Middle frontal gyrus (tissue), 1 donor: ENCODE data around the gene CLDN14.
A peak's percentile ranks its signal among the peaks of the same experiment; 100 is the strongest.

Experiments used
- DNase-seq: peaks from one replicate; pipeline ENCODE4 v3.0.0-alpha.2; 2015; ENCODE audit warnings: low spot score; ENCODE audit errors: extremely low spot score

The CLDN14 gene

GRCh38 chr21:36433059-36433709, 46.7 kb downstream of the CLDN14 start:
- no peak for DNase-seq

- DNase-seq, result no peak
Observed at GRCh38 chr21:36431252-36431651, 48.7 kb downstream of the CLDN14 start.

- DNase-seq, result no peak
Observed at GRCh38 chr21:36430841-36431240, 49.1 kb downstream of the CLDN14 start.

GRCh38 chr21:36429947-36430546, 49.9 kb downstream of the CLDN14 start:
- no peak for DNase-seq

- no peak for DNase-seq
Observed at GRCh38 chr21:36428761-36429432, 51.0 kb downstream of the CLDN14 start.

GRCh38 chr21:36427502-36427901, 52.4 kb downstream of the CLDN14 start:
- no peak for DNase-seq

- DNase-seq, result no peak
Observed at GRCh38 chr21:36425286-36425685, 54.6 kb downstream of the CLDN14 start.

DNA sequence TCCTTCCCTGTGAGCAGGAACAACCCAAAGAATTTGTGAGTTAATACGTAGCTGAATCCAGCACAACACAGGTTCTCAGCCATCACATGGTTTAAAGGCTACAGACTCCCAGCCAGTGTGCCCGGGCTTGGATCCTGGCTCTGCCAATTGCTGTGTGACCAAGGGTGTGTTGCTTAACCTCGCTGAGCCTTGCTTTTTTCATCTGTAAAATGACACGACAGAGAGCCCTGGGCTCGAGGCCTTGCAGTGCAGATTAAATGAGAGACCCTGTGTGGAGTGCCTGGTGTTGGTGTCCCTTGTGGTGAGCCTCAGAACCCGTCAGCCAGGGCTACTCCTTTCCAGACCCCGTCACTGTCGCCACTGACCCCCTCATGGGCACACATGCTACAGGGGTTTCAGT, 55.3 kb downstream of the CLDN14 start:
- no peak for DNase-seq

GRCh38 chr21:36423771-36424433, 56.0 kb downstream of the CLDN14 start:
- no peak for DNase-seq

DNA sequence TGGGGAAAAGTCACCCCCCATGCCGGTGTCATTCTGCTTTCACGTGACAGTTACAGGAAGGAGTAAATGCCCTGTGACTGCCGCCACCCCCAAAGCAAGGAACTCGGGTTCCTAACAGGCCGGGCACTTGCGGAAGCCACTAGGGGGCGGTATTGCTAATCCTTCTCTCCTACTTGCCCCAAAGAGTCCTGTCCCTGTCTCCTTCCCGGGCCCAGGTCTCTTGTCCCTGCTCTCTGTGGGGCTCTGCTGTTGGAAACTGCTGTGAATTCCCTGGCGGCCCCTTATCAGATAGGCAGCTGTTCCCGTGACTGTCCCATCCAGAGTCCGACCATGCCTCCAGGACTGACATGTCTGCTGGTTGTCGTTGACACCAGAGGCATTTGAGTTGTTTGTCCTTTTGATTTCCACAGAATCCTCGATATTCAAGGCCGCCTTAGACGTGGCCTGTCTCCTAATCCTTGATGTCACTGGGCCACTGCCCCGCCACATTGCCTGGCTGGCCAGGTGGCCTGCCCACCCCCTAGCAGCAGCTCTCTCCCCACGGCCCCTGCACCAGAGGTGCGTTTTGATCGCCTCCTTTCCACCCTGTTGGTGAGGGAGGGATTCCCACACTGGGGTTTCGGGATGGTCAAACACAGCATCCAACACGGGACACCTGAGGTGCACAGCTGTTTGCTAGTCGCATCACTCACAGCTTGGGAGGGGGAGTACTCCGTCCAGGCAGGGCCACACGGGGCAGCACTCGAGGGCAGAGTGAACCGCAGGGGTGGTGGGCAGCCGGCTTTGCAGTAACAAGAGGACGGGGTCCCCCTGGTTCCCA, 57.4 kb downstream of the CLDN14 start:
- DNase-seq, result no peak

GRCh38 chr21:36420571-36421339, 59.2 kb downstream of the CLDN14 start:
- no peak for DNase-seq

GRCh38 chr21:36419996-36420395, 59.9 kb downstream of the CLDN14 start:
- DNase-seq, result peak; percentile 14

- DNase-seq, result no peak
Observed at GRCh38 chr21:36419241-36419640, 60.7 kb downstream of the CLDN14 start.

- no peak for DNase-seq
Observed at GRCh38 chr21:36415375-36415774, 64.5 kb downstream of the CLDN14 start.

DNA sequence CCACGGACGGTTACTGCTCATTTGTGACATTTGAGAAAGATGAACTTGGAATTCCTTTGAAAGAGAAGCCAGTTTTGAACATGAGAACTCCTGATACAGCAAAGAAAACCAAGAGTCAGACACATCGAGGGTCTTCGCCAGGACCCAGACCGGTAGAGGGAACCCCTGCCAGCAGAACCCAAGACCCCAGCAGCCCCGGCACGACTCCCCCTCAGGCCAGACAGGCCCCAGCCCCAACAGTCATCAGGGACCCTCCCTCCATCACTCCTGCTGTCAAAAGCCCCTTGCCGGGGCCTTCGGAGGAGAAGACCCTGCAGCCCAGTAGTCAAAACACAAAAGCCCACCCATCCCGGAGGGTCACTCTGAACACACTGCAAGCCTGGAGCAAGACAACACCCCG, 67.0 kb downstream of the CLDN14 start:
- no peak for DNase-seq

- DNase-seq, result no peak
Observed at GRCh38 chr21:36411301-36411700, 68.6 kb downstream of the CLDN14 start.
